Esophagus squamous epithelium (tissue), 5 donors: ENCODE measurements around the gene SH3GLB2. TPM values are rescaled to one million over a fixed set of nuclear protein-coding genes. Genes with fewer than 3 reads are reported as not detected.

Experiments
- DNase-seq: peaks from one replicate; lab custom pipeline; 2025; lab: John Stamatoyannopoulos, UW
- H3K27ac ChIP-seq, 4 donors: fragments of 200-600 bp; sonication (generic); one replicate each; pipeline ENCODE4 v1.5.1; 2016 to 2019; ENCODE audit warnings: mild to moderate bottlenecking in 1 of 4
- H3K27me3 ChIP-seq, 4 donors: fragments of 200-600 bp; sonication (generic); 1 replicate in 3 of 4; 2 replicates in 1 of 4; pipeline versions ENCODE4 v1.5.1 to v1.6.0; 2017 to 2021; ENCODE audit warnings: antibody characterized with exemption in 1 of 4
- H3K36me3 ChIP-seq, 3 donors: fragments of 200-600 bp; sonication (generic); one replicate each; pipeline ENCODE4 v1.5.1; 2016 to 2019
- H3K4me1 ChIP-seq, 3 donors: fragments of 200-600 bp; sonication (generic); one replicate each; pipeline ENCODE4 v1.5.1; 2017 to 2019
- H3K4me3 ChIP-seq, 4 donors: fragments of 200-600 bp; sonication (generic); 1 replicate in 3 of 4; 2 replicates in 1 of 4; pipeline ENCODE4 v1.5.1; 2016 to 2019; ENCODE audit warnings: mild to moderate bottlenecking in 2 of 4, moderate library complexity in 1 of 4
- H3K9me3 ChIP-seq, 3 donors: fragments of 200-600 bp; sonication (generic); one replicate each; pipeline ENCODE4 v1.5.1; 2016 to 2019
- POLR2A ChIP-seq, 4 donors: fragments of 450-650 bp; IDR thresholded peaks; one replicate each; pipeline ENCODE4 v1.6.1; 2017; ENCODE audit warnings: antibody characterized with exemption in 4 of 4, mild to moderate bottlenecking in 4 of 4, moderate library complexity in 3 of 4
- WGBS, 2 donors: methylation state at CpG; one replicate each; pipeline ENCODE4 v1.1.5; 2018; 5-methylcytosine and 5-hydroxymethylcytosine counted together
- intact Hi-C: fragments of 100-400 bp; cut with DNase I; formaldehyde crosslinking; loops from one replicate; pipeline ENCODE4 v1.15.0; 2022
- total RNA-seq, 4 donors: library from RNA; depleted of rRNA; stranded (reverse); fragments of >200 nt; gene quantifications; one replicate each; pipeline ENCODE4 v1.1.0, GENCODE V29; 2016
- TF ChIP-seq, protein P1 (sequence below), 6 experiments: fragments of 450-650 bp in 4 of 6; fragments of 200-600 bp in 2 of 6; sonication (generic) in 2 of 6; IDR thresholded peaks; one replicate each; pipeline ENCODE4 v1.5.1; 2016 to 2019; ENCODE audit warnings: antibody characterized with exemption in 6 of 6, mild to moderate bottlenecking in 4 of 6, moderate library complexity in 4 of 6
- donor health status: DM: yes; HTN: yes; CAD: no.

Gene SH3GLB2
- total RNA-seq, 4 donors from 2014 or later = 70.3 to 169 (median 113) TPM

DNA sequence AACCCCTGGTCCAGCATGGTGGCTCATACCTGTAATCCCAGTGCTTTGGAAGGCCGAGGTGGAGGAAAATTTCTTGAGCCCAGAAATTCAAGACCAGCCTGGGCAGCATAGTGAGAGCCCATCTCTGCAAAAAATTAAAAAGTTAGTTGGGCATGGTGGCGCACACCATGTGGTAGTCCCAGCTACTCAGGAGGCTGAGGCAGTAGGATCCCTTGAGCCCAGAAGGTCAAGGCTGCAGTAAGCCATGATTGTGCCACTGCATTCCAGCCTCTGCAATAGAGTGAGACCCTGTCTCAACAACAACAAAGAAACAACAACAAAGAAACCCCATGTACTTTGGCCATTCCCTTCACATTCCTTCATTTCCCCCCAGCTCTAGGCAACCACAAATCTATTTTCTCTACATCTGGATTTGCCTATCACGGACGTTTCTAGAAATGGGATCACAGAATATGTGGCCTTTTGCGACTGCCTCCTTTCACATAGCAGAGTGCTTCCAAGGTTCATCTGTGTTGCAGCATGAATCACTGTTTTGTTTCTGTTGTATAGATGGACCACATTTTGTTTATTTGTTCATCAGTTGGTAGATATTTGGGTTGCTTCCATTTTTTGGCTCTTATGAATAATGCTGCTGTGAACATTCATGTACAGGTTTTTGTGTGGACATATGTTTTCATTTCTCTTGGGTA, 26.2 kb upstream of the SH3GLB2 start:
- DNase-seq = no peak
- H3K9me3 ChIP-seq = no peaks in the 10 kb centered on the region
- intact Hi-C loops = no loop called here

DNA sequence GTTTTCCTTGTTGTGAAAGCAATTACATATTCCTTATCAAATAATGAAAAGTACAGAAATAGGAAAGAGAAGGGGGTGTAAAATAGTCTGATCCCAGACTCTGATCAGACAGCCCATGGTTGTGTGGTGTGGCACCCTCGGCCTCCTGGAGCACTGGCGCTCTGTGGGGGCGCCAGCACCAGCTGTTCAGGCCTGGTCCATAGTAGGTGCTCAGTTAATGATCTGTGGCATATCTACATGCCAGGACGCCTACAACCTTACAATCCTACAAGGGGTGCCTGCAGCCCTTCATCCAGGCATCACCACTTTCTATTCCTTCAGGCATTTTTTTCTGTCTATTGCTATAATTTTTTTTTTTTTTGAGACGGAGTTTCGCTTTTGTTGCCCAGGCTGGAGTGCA, 24.9 kb upstream of the SH3GLB2 start:
- Histone ChIP-seq H3K9me3 (no peaks in the 10 kb centered on the region), H3K4me1 (peaks cover 0 to 20% (median 3%) of the 10 kb centered on the region in 3 donors), H3K27ac (peak overlapping the region; percentile 6 to 77 (median 36)), H3K36me3 (peaks cover 14 to 100% (median 19%) of the 10 kb centered on the region in 3 donors), H3K27me3 (no peaks in the 10 kb centered on the region), H3K4me3 (no peak overlapping the region)
- no peak for TF ChIP-seq POLR2A (IDR thresholded peaks at IDR 0.05)
- TF ChIP-seq, protein P1, sequence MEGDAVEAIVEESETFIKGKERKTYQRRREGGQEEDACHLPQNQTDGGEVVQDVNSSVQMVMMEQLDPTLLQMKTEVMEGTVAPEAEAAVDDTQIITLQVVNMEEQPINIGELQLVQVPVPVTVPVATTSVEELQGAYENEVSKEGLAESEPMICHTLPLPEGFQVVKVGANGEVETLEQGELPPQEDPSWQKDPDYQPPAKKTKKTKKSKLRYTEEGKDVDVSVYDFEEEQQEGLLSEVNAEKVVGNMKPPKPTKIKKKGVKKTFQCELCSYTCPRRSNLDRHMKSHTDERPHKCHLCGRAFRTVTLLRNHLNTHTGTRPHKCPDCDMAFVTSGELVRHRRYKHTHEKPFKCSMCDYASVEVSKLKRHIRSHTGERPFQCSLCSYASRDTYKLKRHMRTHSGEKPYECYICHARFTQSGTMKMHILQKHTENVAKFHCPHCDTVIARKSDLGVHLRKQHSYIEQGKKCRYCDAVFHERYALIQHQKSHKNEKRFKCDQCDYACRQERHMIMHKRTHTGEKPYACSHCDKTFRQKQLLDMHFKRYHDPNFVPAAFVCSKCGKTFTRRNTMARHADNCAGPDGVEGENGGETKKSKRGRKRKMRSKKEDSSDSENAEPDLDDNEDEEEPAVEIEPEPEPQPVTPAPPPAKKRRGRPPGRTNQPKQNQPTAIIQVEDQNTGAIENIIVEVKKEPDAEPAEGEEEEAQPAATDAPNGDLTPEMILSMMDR (IDR thresholded peaks at IDR 0.05) = no peak
- intact Hi-C loops = no loop called here
- WGBS, 2 donors = 76 to 87% methylated on average over 6 of the region's 6 CpGs
- DNase-seq = no peak

More for the DNA sequence above, 26.2 kb upstream of the SH3GLB2 start:
- whole genome bisulfite sequencing, 2 donors = 79 to 95% methylated on average over 5 of the region's 5 CpGs
- H3K4me3 ChIP-seq = no peak overlapping the region
- H3K27me3 ChIP-seq = no peaks in the 10 kb centered on the region
- TF ChIP-seq POLR2A (IDR thresholded peaks at IDR 0.05) = no peak
- TF ChIP-seq, protein P1 (IDR thresholded peaks at IDR 0.05) = no peak
- H3K36me3 ChIP-seq = peaks cover 4 to 98% (median 7%) of the 10 kb centered on the region in 3 donors
- peaks cover 0 to 20% (median 3%) of the 10 kb centered on the region in 3 donors for H3K4me1 ChIP-seq
- H3K27ac ChIP-seq = no peak overlapping the region

DNA sequence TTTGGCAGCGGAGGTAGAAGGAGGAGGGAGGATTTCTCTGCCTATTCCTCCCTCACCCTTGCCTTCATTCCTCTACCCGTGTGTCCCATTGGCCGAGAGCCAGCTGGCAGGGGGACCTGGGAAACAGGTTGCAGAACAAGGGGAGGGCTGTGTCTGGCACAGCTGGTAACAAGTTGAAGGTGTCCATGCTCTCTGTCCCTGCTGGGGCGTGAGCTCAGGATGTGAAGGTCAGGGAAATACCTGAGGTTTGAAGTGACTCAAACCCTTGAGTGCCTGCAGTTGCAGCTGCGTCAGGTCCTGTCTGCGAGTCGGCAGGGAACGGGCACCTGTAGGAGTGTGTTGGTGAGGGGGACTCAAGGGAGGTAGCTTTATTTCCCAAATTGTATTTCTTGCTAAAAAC, 24.5 kb upstream of the SH3GLB2 start:
- H3K9me3 ChIP-seq = no peaks in the 10 kb centered on the region
- peaks cover 14 to 100% (median 21%) of the 10 kb centered on the region in 3 donors for H3K36me3 ChIP-seq
- no peaks in the 10 kb centered on the region for H3K27me3 ChIP-seq
- H3K4me3 ChIP-seq = no peak overlapping the region
- H3K4me1 ChIP-seq = peaks cover 0 to 20% (median 3%) of the 10 kb centered on the region in 3 donors
- intact Hi-C loops = no loop called here
- 61 to 65% methylated on average over 5 to 8 of the region's 8 CpGs for WGBS, 2 donors
- no peak for DNase-seq
- H3K27ac ChIP-seq = peak overlapping the region; percentile 29 to 77 (median 52)
- TF ChIP-seq, protein P1 (IDR thresholded peaks at IDR 0.05) = no peak
- TF ChIP-seq POLR2A (IDR thresholded peaks at IDR 0.05) = no peak

DNA sequence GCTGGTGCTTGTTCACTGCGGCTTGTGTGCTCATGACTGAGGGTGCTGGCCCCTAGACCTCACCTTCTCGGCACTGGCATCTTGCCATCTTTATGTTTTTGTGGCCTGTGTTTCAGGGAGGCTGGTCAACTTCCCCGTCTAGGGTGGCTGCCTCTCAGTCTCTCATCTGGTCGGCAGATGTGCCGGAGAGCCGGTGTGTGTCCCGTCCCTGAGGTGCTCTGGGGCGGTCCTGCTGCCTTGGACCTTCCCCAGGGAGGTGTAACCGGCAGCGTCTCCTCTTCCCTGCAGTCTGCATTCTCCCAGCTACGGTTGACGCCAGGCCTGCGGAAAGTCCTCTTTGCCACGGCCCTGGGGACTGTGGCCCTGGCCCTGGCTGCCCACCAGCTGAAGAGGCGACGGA, 13.9 kb upstream of the SH3GLB2 start:
- no peak for DNase-seq
- Histone ChIP-seq H3K36me3 (peaks cover 17 to 74% (median 26%) of the 10 kb centered on the region in 3 donors), H3K9me3 (no peaks in the 10 kb centered on the region), H3K27me3 (no peaks in the 10 kb centered on the region), H3K4me3 (no peak overlapping the region), H3K4me1 (peaks cover 15 to 34% (median 15%) of the 10 kb centered on the region in 3 donors), H3K27ac (no peak overlapping the region)
- WGBS, 2 donors = 91 to 92% methylated on average over 2 to 5 of the region's 16 CpGs
- intact Hi-C loops = no loop called here
- TF ChIP-seq, protein P1 (IDR thresholded peaks at IDR 0.05) = no peak
- TF ChIP-seq POLR2A (IDR thresholded peaks at IDR 0.05) = no peak

DNA sequence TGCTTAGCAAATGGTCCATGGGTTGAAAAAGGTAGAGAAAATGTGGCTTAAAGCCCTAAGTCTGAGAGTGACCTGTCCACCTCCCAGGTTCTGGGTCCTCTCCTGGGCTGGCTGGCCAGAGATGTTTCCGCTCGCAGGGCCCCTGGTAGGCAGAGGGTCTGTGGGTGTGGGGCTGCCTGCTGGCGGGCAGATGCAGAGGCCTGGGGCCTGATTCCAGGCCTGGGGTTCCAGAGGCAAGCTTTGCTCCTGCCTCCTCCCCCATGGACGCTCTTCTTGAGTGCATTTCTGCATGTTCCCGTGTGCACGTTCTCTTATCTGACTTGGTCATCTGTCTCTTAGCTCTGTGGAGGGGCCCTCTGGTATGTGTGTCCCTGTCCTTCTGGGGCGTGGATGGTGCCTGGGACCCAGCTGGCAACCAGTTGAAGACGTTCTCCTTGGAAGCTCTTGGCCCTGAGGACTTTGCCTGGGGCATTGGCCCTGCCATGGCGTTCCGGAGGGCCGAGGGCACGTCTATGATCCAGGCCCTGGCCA, 12.0 kb upstream of the SH3GLB2 start:
- TF ChIP-seq POLR2A (IDR thresholded peaks at IDR 0.05) = no peak
- TF ChIP-seq, protein P1 (IDR thresholded peaks at IDR 0.05) = no peak
- DNase-seq = no peak
- Histone ChIP-seq H3K9me3 (no peaks in the 10 kb centered on the region), H3K27ac (no peak overlapping the region), H3K36me3 (peaks cover 17 to 56% (median 24%) of the 10 kb centered on the region in 3 donors), H3K4me3 (no peak overlapping the region), H3K27me3 (no peaks in the 10 kb centered on the region), H3K4me1 (peaks cover 15 to 45% (median 18%) of the 10 kb centered on the region in 3 donors)
- intact Hi-C loops = no loop called here
- WGBS, 2 donors = 87 to 91% methylated on average over 4 to 7 of the region's 12 CpGs
